HG02678 (cell line): Measurements from ENCODE around the gene OR2T4.

Source experiments
- ATAC-seq: cut with Tn5 transposase; IDR thresholded peaks from one replicate; pipeline ENCODE4 v1.9.1; 2021; ENCODE audit warnings: mild to moderate bottlenecking, moderate library complexity; ENCODE audit not compliant: unreplicated experiment

Gene OR2T4, protein sequence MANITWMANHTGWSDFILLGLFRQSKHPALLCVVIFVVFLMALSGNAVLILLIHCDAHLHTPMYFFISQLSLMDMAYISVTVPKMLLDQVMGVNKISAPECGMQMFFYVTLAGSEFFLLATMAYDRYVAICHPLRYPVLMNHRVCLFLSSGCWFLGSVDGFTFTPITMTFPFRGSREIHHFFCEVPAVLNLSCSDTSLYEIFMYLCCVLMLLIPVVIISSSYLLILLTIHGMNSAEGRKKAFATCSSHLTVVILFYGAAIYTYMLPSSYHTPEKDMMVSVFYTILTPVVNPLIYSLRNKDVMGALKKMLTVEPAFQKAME

DNA sequence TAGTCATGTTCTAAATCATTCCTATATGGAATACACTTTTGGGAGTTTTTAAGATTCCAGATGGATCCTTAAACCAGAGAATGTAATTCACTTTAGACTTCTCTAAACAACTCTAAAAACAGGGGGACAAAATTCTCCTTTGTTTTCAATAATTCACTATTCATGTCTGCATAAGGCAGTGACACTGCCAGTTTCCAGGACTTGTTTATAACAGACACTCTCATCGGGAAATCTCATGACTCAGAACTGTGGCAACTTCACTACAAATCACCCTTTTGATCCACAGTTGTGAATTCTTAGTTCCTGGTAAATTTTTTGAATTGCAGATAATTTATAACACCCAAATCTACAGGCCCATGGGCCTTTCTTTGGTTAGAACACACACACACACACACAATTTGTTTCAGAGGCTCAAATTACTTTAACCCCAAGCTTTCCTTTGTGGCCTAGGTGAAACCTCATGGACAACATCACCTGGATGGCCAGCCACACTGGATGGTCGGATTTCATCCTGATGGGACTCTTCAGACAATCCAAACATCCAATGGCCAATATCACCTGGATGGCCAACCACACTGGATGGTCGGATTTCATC lies at the start of gene OR2T4:
Gene OR2T4 (plus strand): TSS at position 545 of the 595 bp plus-strand sequence. CDS start 0 bp downstream, at position 545.
- no peak for ATAC-seq

DNA sequence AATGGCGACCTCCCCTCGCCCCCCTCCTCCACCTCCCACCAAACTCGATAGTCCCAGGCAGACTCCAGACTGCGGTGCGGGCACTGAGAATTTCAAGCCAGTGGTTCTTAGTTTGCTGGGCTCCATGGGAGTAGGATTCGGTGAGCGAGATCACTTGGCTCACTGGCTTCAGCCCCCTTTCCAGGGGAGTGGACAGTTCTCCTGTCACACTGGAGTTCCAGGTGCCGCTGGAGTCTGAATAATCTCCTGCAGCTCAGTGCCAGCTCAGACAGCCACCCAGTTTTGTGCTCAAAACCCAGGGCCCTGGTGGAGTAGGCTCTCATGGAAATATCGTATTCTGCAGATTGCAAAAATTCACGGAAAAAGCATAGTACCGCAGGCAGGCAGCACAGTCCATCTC lies 44.7 kb upstream of the OR2T4 start:
- ATAC-seq = no peak

GRCh38 chr1:248324468-248324867 lies 37.0 kb upstream of the OR2T4 start, which contains the start of gene OR2M7:
Gene OR2M7 (minus strand): TSS chr1:248324568. CDS start chr1:248324568, 0 bp downstream.
- ATAC-seq = no peak

DNA sequence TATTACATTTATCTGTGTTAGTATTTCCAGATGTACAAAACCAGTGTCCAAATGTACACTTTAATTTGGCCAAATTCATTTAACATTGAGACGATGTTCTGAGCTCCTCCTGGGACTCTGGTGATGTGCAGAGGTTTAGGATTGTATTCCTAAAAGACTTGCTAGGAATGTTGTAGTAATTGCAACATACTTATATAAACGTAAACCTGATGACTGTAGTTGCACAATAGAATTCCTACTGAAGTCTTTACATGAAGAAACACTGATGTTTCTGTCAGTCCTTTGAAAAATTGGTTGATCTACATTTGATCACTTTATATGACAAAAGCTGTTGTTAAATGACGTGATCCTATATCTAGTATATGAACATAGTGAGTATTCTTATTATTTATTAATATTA lies 18.0 kb upstream of the OR2T4 start:
- no peak for ATAC-seq

DNA sequence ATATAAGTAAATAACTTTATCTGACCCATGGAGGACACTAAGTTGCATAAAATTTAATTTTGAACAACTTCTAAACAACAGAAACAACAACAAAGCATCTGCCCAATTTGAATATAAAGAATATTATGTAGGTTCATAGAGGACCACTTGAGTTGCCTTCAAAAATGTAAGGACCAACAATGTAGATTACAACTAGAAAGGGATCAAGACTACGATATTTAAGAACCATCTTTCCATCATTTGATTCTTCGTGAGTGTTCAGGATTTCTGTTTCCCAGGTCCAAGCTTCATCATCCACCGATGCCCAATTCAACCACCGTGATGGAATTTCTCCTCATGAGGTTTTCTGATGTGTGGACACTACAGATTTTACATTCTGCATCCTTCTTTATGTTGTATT lies 13.0 kb upstream of the OR2T4 start, which contains the start of gene OR14C36:
Gene OR14C36 (plus strand): TSS at position 301 of the 400 bp plus-strand sequence. CDS start 0 bp downstream, at position 301.
- ATAC-seq = no peak

- no peak for ATAC-seq
Observed at GRCh38 chr1:248359415-248359814, 2.0 kb upstream of the OR2T4 start.

- no peak for ATAC-seq
Observed at GRCh38 chr1:248366609-248367008, 5.1 kb downstream of the OR2T4 start.

DNA sequence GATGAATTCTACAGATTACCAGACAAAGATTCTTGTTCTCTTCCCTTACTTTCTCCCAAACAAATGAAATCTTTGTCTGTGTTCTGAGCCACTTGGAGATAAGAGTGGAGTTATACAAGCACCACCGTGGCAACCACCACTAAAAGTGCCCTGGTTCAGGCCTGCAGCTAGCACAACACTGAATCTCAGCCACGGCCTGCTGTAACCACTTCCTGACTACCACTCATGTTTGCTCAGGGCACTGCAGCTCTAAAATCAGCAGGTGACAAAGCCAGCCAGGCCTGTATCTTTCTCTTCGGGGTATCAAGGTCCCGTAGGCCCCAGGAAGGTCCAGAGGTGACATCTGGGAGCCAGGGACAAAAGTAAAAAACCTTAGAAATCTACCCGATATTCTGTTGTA lies 10.9 kb downstream of the OR2T4 start:
- ATAC-seq = no peak

- ATAC-seq = no peak
Observed at GRCh38 chr1:248373761-248374160, 12.3 kb downstream of the OR2T4 start.

DNA sequence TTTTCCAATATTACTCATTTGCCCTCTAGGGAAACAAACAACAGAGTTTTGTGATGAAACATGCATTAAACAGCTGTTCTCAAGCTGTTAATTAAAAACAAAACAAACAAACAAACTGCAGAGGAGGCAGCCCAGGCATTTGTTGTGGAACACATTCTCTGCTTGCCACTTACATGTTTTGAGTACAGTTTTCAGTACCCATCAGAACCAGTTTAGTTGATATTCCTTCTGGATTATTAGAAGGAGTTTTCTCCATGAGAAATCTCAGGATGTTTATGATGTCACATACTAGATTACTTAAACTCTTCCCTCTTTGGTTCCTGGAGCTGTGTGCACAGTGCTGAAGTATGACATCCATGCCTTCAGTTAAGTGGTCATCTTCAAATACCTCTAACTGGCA lies 14.0 kb downstream of the OR2T4 start, which contains the start of gene OR2T6:
Gene OR2T6 (plus strand): TSS at position 301 of the 400 bp plus-strand sequence. CDS start 11,863 bp downstream, outside the sequence.
- no peak for ATAC-seq

GRCh38 chr1:248376916-248377315 lies 15.5 kb downstream of the OR2T4 start:
- no peak for ATAC-seq

DNA sequence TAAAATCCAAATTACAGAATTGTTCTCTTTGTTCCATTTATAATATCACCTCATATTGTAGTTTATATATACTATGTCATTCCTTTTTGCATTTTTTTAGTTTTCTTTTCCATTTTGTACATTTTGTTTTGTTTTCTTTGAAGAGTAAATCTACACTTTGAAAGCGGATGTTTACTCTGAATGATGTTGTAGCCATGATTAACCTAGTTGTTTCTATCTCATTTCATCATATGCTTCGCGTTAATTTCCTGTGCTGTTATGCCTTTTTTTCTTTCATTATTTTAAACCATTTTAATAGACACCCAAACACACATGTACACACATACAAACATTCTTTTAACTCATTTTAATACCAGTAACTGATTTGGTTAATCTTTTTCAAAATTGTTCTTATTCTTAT lies 19.4 kb downstream of the OR2T4 start:
- no peak for ATAC-seq

GRCh38 chr1:248388426-248388825 lies 27.0 kb downstream of the OR2T4 start:
- no peak for ATAC-seq

- no peak for ATAC-seq
Observed at GRCh38 chr1:248393050-248393449, 31.6 kb downstream of the OR2T4 start.

DNA sequence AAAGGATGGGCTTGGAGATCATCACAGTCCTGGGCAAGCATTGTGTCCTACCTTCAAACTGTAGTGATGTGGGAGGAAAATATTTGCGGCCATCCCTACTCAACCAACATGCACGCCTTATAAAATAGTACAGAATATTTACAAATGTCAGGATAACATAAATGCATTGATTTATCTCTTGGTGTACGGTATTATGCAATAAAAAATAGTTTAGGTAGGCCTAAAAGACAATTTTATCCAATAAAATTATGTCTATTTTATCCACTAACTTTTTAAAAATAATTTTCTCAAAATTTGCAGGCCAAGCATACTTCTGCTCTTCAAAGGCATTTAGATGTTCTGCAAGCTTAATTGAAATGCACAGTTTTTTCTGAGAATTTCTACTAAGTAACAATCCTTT lies 41.3 kb downstream of the OR2T4 start, which contains the start of gene OR2T1:
Gene OR2T1 (plus strand): TSS at position 301 of the 400 bp plus-strand sequence. CDS start 3,100 bp downstream, outside the sequence.
- no peak for ATAC-seq

DNA sequence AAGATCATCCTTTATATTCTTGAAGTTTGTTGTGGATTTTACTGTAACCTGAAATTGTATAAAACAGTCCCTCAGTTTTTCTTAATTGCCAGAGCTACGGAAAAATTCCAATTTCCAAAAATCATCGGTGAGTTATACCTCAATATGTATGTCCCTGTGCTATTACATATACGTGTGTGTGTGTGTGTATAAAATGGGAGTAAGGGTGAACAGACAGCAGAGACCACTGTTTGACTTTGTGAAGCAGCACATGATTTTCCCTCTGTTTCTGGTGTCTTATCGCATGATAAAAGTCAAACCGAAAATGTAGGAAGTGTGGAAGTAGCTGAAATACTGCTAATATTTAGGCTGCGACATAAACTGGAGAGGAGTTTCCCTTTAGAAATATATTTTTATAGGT lies 42.6 kb downstream of the OR2T4 start:
- no peak for ATAC-seq

GRCh38 chr1:248406721-248407692 lies 45.5 kb downstream of the OR2T4 start:
- ATAC-seq = no peak
